Hindlimb muscle (tissue), 1 donor: ENCODE data around the gene HOXB3. TPM values are rescaled to one million over a fixed set of nuclear protein-coding genes. Genes with fewer than 3 reads are reported as not detected.

Experiments
- DNase-seq: peaks from one replicate; pipeline ENCODE4 v3.0.0-alpha.2; 2013
- polyA plus RNA-seq: library from polyadenylated mRNA; unstranded; fragments of 120-200 nt; gene quantifications from one replicate; pipeline ENCODE4 v1.2.1, GENCODE V29; 2013; ENCODE audit not compliant: insufficient read length

Gene HOXB3
- polyA plus RNA-seq, 1 donor: 9.1 TPM

- no peak for DNase-seq
Measured at GRCh38 chr17:48568499-48569239, 21.4 kb downstream of the HOXB3 start.

- no peak for DNase-seq
Measured at GRCh38 chr17:48567646-48568354, 22.2 kb downstream of the HOXB3 start.

GRCh38 chr17:48567209-48567608 lies 22.8 kb downstream of the HOXB3 start:
- DNase-seq: no peak

- no peak for DNase-seq
Measured at GRCh38 chr17:48566717-48567116, 23.3 kb downstream of the HOXB3 start.

- no peak for DNase-seq
Measured at GRCh38 chr17:48565925-48566710, 23.9 kb downstream of the HOXB3 start.

GRCh38 chr17:48565022-48565554 lies 25.0 kb downstream of the HOXB3 start:
- no peak for DNase-seq

- DNase-seq: no peak
Measured at GRCh38 chr17:48564188-48565021, 25.6 kb downstream of the HOXB3 start.

GRCh38 chr17:48563867-48564187 lies 26.2 kb downstream of the HOXB3 start:
- no peak for DNase-seq

- DNase-seq: no peak
Measured at GRCh38 chr17:48563385-48563838, 26.6 kb downstream of the HOXB3 start.

- DNase-seq: no peak
Measured at GRCh38 chr17:48562934-48563333, 27.1 kb downstream of the HOXB3 start.

- no peak for DNase-seq
Measured at GRCh38 chr17:48561884-48562810, 27.9 kb downstream of the HOXB3 start.

GRCh38 chr17:48559840-48560817 lies 29.9 kb downstream of the HOXB3 start:
- DNase-seq: no peak

GRCh38 chr17:48559122-48559839 lies 30.8 kb downstream of the HOXB3 start:
- no peak for DNase-seq

- DNase-seq: no peak
Measured at GRCh38 chr17:48558831-48559121, 31.3 kb downstream of the HOXB3 start.

- DNase-seq: no peak
Measured at GRCh38 chr17:48558057-48558830, 31.8 kb downstream of the HOXB3 start.

GRCh38 chr17:48556576-48557401 lies 33.3 kb downstream of the HOXB3 start:
- no peak for DNase-seq

GRCh38 chr17:48556229-48556575 lies 33.8 kb downstream of the HOXB3 start:
- DNase-seq: no peak
